Measurements from ENCODE around the gene RETSAT.
"Not testable (repeated sequence)": the region's sequence is repeated elsewhere in the genome, so short reads cannot be mapped to it uniquely, and the experiment has no call there.

The RETSAT gene

GRCh38 chr2:85354286-85355072 is at the start of gene RETSAT, which contains the start of gene ELMOD3:
TSS of gene RETSAT (minus strand) at chr2:85354528. CDS start at chr2:85354507, 21 bp downstream.
TSS of gene ELMOD3 (plus strand) at chr2:85354769. CDS start at chr2:85357199, 2,430 bp downstream.
- DNase-seq: peak; percentile 100

DNA sequence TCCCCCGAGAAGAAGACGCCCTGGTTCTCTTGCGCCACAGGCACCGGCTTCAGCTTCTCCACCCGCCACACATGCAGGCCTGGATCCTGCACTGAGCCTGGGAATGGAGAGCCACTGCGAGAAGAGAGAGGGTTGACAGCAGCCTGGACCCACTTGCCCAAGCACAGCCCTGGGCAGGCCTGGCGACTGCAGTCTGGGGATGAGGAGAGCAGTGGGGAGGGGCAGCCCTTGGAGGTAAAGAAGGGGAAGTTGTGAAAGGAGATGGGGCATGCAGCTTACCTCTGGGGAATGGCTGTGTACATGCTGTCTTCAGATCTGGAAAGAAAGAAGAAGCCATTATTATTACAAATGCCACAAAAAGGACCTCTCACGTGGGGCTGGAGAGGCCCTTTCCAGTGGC is 47.5 kb upstream of the RETSAT start:
- DNase-seq: peak; percentile 71

GRCh38 chr2:85401464-85401805 is 47.1 kb upstream of the RETSAT start:
- DNase-seq: no peak

GRCh38 chr2:85400541-85401463 is 46.5 kb upstream of the RETSAT start:
- no peak for DNase-seq

DNA sequence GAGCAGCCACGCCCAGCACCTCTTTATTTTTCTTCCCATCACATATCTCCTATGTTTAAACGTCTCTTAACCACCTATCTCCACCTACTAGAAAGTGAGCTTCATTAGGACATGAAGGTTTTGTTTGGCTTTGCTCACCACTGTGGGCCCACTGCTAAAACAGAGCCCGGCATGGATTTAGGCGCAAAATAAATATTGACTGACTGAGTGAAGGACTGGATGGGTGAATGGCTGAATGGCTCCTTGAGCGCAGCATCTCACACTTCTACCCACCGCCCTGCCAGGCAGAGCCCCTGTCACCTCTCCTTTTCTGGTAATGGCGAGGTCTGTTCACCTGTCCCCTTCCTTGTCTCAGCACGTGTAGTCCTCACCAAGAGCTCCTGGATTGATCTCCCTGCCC is 45.7 kb upstream of the RETSAT start:
- DNase-seq: no peak

GRCh38 chr2:85399183-85399455 is 44.8 kb upstream of the RETSAT start:
- no peak for DNase-seq

DNA sequence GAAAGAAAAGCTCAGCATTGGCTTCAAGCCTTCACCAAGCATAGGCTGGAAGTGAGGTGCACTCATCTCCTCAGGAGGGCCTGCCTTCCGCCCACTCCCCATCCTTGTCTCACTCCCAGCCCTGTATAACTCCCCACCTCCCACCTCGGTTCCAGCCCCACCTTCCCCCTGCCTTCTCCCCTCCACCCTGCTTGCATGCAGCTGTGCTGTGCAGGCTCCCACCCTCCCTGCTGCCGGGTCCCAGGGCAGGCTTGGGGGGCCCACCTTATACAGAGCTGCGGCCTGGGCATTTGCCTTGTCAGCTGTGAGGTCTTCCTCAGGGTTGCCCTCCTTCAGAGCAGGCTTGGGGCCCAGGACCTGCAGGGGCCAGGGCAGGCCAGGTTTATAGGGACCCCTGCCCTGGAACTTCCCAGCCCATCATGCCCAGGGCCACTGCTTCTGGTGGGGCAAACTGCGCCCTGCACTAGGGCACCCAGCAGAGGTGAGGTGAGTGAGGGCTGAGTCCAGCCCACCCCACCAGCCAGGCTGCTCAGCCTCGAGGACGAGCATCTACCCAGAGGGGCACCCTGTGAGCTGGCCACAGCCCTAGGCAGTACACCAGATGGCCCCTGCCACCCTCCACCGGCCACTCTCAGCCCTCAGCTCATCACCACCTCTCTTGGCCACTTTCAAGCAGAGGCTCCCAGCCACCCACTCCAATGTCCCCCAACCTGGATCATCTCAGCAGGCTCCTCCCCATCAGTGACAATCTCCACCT is 44.3 kb upstream of the RETSAT start:
- DNase-seq: no peak

GRCh38 chr2:85397925-85398331 is 43.6 kb upstream of the RETSAT start:
- no peak for DNase-seq

DNA sequence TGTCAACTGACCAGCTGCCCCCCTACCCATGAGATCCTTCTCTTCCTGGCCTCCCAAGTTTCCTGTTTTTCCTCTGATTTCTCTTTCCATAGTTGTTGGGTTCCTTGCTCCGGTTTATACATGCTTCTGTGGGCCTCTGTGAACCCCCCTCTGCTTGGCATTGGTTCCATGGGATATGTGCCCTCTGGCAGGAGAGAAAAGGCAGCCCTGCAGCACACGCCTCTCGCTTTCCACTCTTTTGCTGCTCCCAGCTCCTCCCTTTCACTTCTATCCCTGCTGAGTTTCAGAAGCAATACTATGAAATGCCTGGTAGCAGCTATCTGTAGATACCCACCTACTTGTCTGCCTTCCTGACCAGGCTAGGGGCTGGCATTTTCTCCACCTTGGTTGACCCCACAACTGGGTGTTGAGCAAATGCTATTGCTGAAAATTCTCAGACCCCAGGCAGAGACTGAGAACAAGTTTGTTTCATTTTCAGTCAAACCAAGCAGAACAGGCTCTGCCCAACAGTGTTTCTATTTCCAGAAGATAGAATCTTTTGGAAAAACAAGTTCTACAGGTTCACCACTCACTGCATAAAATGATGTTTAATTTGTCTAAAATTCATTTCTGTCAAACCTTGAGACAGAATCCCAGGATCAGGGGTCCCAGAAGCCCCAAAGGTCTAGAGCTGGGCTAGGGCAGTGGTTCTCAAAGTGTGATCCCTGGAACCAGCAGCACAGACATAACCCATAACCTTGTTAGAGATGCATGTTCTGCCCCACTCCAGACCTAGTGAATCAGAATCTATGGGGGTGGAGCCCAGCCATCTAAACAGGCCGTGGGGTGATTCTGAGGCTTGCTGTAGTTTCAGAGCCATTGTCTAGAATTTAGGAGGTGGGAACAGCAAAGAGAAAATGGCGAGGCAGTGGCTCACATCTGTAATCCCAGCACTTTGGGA is 42.5 kb upstream of the RETSAT start:
- DNase-seq: no peak

DNA sequence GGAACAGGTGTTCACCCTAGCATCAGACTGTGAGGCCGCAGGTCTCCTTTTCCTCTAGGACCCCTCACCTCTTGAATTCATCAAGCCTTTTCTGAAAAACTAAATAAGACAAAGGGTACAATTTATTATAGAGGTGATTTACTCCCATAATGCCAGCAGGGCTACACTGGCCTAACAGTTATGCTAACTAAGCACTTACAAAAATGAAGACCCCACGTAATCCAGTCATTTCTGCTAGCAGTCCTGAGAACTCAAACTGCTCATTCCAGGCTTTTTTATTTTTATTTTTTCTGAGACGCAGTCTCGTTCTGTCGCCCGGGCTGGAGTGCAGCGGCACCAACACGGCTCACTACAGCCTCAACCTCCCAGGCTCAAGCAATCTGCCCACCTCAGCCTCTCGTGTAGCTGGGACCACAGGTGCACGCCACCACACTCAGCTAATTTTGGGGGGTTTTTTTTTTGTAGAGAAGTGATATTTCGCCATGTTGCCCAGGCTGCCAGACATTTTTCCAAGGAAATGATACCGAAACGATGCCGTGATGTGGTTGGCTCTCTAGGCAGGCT is 41.7 kb upstream of the RETSAT start:
- DNase-seq: no peak

GRCh38 chr2:85394976-85395375 is 40.6 kb upstream of the RETSAT start:
- DNase-seq: no peak

GRCh38 chr2:85394261-85394681 is 39.9 kb upstream of the RETSAT start:
- no peak for DNase-seq

DNA sequence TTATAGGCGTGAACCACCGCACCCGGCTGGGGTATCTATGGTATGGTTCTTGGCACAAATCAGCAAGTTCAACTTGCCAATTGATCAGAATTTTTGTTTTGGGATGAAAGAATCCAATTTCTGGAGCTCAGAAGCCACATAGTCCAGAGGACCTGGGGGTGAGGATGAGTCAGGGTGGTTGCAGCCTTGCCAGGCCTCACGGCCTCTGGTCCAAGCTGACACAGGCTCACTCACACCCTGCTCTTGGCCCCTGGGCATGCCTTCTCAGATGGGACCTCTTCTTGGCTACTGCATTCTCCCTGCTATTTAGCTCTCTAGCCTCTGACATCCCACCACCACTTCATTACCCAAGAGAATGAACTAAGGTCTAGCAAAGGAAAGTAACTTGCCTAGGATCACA is 39.5 kb upstream of the RETSAT start:
- DNase-seq: no peak

- DNase-seq: peak; percentile 83
These were observed 36.8 kb upstream of the RETSAT start for GRCh38 chr2:85390941-85391669.

GRCh38 chr2:85388878-85389538 is 34.7 kb upstream of the RETSAT start:
- DNase-seq: no peak

DNA sequence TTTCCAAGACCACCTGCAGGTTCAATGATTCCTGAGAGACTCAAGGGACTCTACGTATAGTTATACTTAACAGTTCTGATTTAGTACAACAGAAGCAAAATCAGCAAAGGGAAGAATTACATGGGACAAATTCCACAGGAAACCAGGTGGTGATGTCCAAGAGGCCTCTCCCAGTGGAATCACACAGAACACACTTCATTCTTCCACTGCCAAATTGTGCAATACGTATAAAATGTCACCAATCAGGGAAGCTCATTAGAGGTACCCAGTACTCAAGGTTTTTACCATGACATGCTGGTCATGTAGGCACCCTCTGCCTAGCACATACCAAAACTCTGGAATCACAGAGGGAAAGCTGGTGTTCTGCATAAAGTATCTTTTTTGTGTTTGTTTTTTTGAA is 33.4 kb upstream of the RETSAT start:
- DNase-seq: no peak

DNA sequence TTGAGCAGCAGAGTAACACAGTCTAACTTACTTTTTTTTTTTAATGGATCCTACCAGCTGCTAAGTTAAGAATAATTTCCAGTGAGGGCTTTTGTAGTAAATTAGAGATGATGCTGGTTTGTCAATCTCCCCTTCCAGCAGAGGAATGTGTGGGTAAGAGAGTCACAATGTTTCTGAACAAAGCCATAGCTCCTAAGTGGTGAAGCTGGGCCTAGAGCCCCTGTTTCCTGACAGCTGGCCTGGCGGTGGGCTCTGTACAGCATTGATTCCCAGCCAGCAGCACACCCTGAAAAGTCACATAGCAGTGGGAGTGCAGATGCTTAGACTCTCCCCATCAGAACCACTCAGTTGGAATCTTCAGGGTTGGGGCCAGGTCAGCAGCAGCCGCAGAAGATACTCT is 31.4 kb upstream of the RETSAT start:
- DNase-seq: no peak

DNA sequence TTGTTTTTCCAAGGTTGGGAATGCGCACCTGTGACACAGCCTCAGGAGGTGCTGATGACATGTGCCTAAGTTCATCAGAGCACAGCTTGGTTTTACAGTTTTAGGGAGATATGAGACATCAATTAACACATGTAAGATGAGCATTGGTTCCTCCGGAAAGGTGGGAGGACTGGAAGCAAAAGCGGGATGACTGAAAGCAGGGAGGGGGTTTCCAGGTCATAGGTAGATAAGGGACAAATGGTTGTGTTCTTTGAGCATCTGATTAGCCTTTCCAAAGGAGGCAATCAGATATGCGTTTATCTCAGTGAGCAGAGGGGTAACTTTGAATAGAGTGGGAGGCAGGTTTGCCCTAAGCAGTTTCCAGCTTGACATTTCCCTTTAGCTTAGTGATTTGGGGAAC is 29.5 kb upstream of the RETSAT start:
- DNase-seq: no peak

DNA sequence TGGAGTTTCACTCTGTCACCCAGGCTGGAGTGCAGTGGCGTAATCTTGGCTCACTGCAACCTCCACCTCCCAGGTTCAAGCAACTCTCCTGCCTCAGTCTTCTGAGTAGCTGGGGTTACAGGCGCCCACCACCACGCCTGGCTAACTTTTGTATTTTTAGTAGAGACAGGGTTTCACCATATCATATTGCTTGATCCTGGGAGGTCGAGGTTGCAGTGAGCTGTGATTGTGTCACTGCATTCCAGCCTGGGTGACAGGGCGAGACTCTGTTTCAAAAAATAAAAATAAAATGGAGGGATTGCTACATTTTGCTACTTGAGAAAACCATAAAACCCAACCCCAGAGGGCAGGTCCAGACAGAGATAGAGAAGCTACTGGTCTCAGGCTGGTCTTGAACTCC is 28.8 kb upstream of the RETSAT start:
- DNase-seq: not testable (repeated sequence)

- no peak for DNase-seq
These were observed 25.7 kb upstream of the RETSAT start for GRCh38 chr2:85380048-85380447.

GRCh38 chr2:85378257-85378656 is 23.9 kb upstream of the RETSAT start:
- no peak for DNase-seq

All from hematopoietic multipotent progenitor cell treated with erythropoietin and hydrocortisone succinate and interleukin-3 and kit ligand, for 4 days (in vitro differentiated cells).